GM12878 (cell line): Measurements from ENCODE around the gene BOD1L2.

Experiments
- ETV6 ChIP-seq, 2 experiments: fragments of 450-650 bp in 1 of 2; IDR thresholded peaks in 1 of 2; conservative IDR thresholded peaks in 1 of 2; 2 replicates each; pipeline ENCODE4 v1.6.1; 2014; ENCODE audit warnings: antibody characterized with exemption in 1 of 2, borderline replicate concordance in 1 of 2, low read depth in 1 of 2, mild to moderate bottlenecking in 1 of 2, moderate library complexity in 1 of 2
- STAT1 ChIP-seq: fragments of 450-650 bp; conservative IDR thresholded peaks from 2 replicates; pipeline ENCODE4 v1.6.1; 2014; ENCODE audit warnings: antibody characterized with exemption, mild to moderate bottlenecking
- ZZZ3 ChIP-seq: IDR thresholded peaks from 2 replicates; pipeline ENCODE4 v1.6.1; 2011; ENCODE audit warnings: low read depth; ENCODE audit not compliant: control insufficient read depth, insufficient read length
- TF ChIP-seq, protein P1 (sequence below): fragments of 450-650 bp; IDR thresholded peaks from 2 replicates; pipeline ENCODE4 v1.6.1; 2016; ENCODE audit warnings: mild to moderate bottlenecking, moderate library complexity, borderline replicate concordance
- TF ChIP-seq, protein P2 (sequence below): fragments of 450-650 bp; IDR thresholded peaks from 2 replicates; pipeline ENCODE4 v1.6.1; 2017; ENCODE audit warnings: mild to moderate bottlenecking, low read depth, inconsistent platforms; ENCODE audit not compliant: poor library complexity, severe bottlenecking
- TF ChIP-seq, protein P3 (sequence below), 3 experiments: IDR thresholded peaks in 2 of 3; conservative IDR thresholded peaks in 1 of 3; 2 replicates each; pipeline ENCODE4 v1.5.1; 2011; ENCODE audit warnings: low read depth in 3 of 3, low read length in 3 of 3, mild to moderate bottlenecking in 3 of 3, control low read depth in 2 of 3, moderate library complexity in 2 of 3, inconsistent platforms in 1 of 3, mixed read lengths in 1 of 3; ENCODE audit not compliant: control insufficient read depth in 2 of 3, insufficient read depth in 1 of 3; ENCODE audit errors: extremely low read depth in 1 of 3

DNA sequence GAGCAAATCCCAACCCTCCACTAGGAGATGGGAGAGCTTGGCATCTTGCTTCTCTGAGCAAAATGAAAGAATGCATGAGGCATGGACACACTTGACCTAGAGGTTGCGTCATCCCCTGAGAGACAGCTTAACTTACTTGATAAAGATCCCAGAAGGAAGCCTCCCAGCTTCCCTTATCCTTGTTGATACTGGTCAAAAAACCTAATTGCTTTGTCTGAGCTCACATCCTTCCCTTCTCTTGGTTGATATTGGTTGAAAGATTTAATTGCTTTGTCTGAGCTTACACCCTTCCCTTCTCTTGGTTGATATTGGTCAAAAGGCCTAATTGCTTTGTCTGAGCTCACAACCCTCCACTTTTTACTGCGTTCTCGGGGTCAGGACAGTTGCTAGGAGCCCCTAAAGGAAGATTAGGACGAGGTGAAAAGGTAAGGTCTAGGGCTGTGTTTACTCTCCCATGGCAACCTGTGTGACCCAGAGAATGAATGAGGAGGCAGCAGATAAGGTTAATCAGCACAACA is 12.2 kb upstream of the BOD1L2 start:
- TF ChIP-seq STAT1 (no peak), ZZZ3 (no peak), ETV6 (conservative IDR thresholded peaks at IDR 0.05 in 1 of 2, IDR thresholded peaks at IDR 0.05 in 1 of 2; ENCODE audit: borderline replicate concordance in 1 of 2, low read depth in 1 of 2) (no peak)
- TF ChIP-seq, protein P1, sequence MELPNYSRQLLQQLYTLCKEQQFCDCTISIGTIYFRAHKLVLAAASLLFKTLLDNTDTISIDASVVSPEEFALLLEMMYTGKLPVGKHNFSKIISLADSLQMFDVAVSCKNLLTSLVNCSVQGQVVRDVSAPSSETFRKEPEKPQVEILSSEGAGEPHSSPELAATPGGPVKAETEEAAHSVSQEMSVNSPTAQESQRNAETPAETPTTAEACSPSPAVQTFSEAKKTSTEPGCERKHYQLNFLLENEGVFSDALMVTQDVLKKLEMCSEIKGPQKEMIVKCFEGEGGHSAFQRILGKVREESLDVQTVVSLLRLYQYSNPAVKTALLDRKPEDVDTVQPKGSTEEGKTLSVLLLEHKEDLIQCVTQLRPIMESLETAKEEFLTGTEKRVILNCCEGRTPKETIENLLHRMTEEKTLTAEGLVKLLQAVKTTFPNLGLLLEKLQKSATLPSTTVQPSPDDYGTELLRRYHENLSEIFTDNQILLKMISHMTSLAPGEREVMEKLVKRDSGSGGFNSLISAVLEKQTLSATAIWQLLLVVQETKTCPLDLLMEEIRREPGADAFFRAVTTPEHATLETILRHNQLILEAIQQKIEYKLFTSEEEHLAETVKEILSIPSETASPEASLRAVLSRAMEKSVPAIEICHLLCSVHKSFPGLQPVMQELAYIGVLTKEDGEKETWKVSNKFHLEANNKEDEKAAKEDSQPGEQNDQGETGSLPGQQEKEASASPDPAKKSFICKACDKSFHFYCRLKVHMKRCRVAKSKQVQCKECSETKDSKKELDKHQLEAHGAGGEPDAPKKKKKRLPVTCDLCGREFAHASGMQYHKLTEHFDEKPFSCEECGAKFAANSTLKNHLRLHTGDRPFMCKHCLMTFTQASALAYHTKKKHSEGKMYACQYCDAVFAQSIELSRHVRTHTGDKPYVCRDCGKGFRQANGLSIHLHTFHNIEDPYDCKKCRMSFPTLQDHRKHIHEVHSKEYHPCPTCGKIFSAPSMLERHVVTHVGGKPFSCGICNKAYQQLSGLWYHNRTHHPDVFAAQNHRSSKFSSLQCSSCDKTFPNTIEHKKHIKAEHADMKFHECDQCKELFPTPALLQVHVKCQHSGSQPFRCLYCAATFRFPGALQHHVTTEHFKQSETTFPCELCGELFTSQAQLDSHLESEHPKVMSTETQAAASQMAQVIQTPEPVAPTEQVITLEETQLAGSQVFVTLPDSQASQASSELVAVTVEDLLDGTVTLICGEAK: no peak
- TF ChIP-seq, protein P2, sequence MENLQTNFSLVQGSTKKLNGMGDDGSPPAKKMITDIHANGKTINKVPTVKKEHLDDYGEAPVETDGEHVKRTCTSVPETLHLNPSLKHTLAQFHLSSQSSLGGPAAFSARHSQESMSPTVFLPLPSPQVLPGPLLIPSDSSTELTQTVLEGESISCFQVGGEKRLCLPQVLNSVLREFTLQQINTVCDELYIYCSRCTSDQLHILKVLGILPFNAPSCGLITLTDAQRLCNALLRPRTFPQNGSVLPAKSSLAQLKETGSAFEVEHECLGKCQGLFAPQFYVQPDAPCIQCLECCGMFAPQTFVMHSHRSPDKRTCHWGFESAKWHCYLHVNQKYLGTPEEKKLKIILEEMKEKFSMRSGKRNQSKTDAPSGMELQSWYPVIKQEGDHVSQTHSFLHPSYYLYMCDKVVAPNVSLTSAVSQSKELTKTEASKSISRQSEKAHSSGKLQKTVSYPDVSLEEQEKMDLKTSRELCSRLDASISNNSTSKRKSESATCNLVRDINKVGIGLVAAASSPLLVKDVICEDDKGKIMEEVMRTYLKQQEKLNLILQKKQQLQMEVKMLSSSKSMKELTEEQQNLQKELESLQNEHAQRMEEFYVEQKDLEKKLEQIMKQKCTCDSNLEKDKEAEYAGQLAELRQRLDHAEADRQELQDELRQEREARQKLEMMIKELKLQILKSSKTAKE: no peak
- TF ChIP-seq, protein P3, sequence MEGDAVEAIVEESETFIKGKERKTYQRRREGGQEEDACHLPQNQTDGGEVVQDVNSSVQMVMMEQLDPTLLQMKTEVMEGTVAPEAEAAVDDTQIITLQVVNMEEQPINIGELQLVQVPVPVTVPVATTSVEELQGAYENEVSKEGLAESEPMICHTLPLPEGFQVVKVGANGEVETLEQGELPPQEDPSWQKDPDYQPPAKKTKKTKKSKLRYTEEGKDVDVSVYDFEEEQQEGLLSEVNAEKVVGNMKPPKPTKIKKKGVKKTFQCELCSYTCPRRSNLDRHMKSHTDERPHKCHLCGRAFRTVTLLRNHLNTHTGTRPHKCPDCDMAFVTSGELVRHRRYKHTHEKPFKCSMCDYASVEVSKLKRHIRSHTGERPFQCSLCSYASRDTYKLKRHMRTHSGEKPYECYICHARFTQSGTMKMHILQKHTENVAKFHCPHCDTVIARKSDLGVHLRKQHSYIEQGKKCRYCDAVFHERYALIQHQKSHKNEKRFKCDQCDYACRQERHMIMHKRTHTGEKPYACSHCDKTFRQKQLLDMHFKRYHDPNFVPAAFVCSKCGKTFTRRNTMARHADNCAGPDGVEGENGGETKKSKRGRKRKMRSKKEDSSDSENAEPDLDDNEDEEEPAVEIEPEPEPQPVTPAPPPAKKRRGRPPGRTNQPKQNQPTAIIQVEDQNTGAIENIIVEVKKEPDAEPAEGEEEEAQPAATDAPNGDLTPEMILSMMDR (IDR thresholded peaks at IDR 0.05 in 2 of 3, conservative IDR thresholded peaks at IDR 0.05 in 1 of 3; ENCODE audit: control insufficient read depth in 2 of 3, extremely low read depth in 1 of 3, insufficient read depth in 1 of 3, low read depth in 3 of 3, low read length in 3 of 3): no peak
